NCI-H1417 (cell line): ENCODE results near the gene PHC3.
A peak's percentile ranks its signal among the peaks of the same experiment; 100 is the strongest.

ENCODE experiments used
- DNase-seq, 3 experiments: peaks; one replicate each; lab custom pipeline; 2025; lab: John Stamatoyannopoulos, UW

PHC3 gene

GRCh38 chr3:170189398-170190256 is 8.1 kb upstream of the PHC3 start:
- DNase-seq: peak in 1 of 3 experiments; percentile 6

GRCh38 chr3:170180079-170180907 is 1.2 kb downstream of the PHC3 start:
- DNase-seq: no peak

GRCh38 chr3:170179432-170179831 is 2.1 kb downstream of the PHC3 start:
- DNase-seq: no peak

- DNase-seq: no peak
Measured at GRCh38 chr3:170178651-170179050, 2.9 kb downstream of the PHC3 start.

GRCh38 chr3:170171563-170171962 is 10.0 kb downstream of the PHC3 start:
- no peak for DNase-seq

- no peak for DNase-seq
Measured at GRCh38 chr3:170164717-170165116, 16.8 kb downstream of the PHC3 start.

- no peak for DNase-seq
Measured at GRCh38 chr3:170163956-170164645, 17.4 kb downstream of the PHC3 start.

GRCh38 chr3:170162630-170163029 is 18.9 kb downstream of the PHC3 start:
- DNase-seq: no peak

- no peak for DNase-seq
Measured at GRCh38 chr3:170162052-170162451, 19.5 kb downstream of the PHC3 start.

GRCh38 chr3:170159933-170160332 is 21.6 kb downstream of the PHC3 start:
- DNase-seq: no peak

GRCh38 chr3:170159459-170159858 is 22.1 kb downstream of the PHC3 start:
- DNase-seq: no peak

- DNase-seq: no peak
Measured at GRCh38 chr3:170155604-170156003, 25.9 kb downstream of the PHC3 start.

- no peak for DNase-seq
Measured at GRCh38 chr3:170154569-170155143, 26.9 kb downstream of the PHC3 start.

- no peak for DNase-seq
Measured at GRCh38 chr3:170154084-170154483, 27.4 kb downstream of the PHC3 start.

- no peak for DNase-seq
Measured at GRCh38 chr3:170151536-170151935, 30.0 kb downstream of the PHC3 start.

GRCh38 chr3:170149016-170149415 is 32.5 kb downstream of the PHC3 start:
- no peak for DNase-seq

- no peak for DNase-seq
Measured at GRCh38 chr3:170145278-170145677, 36.3 kb downstream of the PHC3 start.

GRCh38 chr3:170144437-170144843 is 37.1 kb downstream of the PHC3 start:
- DNase-seq: no peak

GRCh38 chr3:170142373-170142772 is 39.2 kb downstream of the PHC3 start:
- no peak for DNase-seq

GRCh38 chr3:170137986-170138385 is 43.5 kb downstream of the PHC3 start:
- DNase-seq: no peak

- no peak for DNase-seq
Measured at GRCh38 chr3:170132335-170132734, 49.2 kb downstream of the PHC3 start.

- DNase-seq: no peak
Measured at GRCh38 chr3:170130532-170130931, 51.0 kb downstream of the PHC3 start.
